Loucy (cell line): ENCODE results near the gene XXYLT1.

Source experiments
- CTCF ChIP-seq: fragments of 200-600 bp; sonication (generic); conservative IDR thresholded peaks from 2 replicates; pipeline ENCODE4 v1.5.1; 2014; ENCODE audit warnings: mild to moderate bottlenecking, antibody characterized with exemption, low read length
- EZH2phosphoT487 ChIP-seq: fragments of 200-600 bp; IDR thresholded peaks from 2 replicates; pipeline ENCODE4 v1.6.1; 2018; ENCODE audit warnings: antibody characterized with exemption, mild to moderate bottlenecking, moderate library complexity, borderline replicate concordance

- TF ChIP-seq CTCF = no peak
- TF ChIP-seq EZH2phosphoT487 = no peak
These were observed 174.9 kb downstream of the XXYLT1 start for GRCh38 chr3:195096053-195096452.
